ENCODE data around the gene IYD. TPM values are rescaled to one million over a fixed set of nuclear protein-coding genes. Genes with fewer than 3 reads are reported as not detected.
"Not testable (repeated sequence)": the region's sequence is repeated elsewhere in the genome, so short reads cannot be mapped to it uniquely, and the experiment has no call there.

Gene IYD
- total RNA-seq, 2 donors from 2014 or later = not detected

DNA sequence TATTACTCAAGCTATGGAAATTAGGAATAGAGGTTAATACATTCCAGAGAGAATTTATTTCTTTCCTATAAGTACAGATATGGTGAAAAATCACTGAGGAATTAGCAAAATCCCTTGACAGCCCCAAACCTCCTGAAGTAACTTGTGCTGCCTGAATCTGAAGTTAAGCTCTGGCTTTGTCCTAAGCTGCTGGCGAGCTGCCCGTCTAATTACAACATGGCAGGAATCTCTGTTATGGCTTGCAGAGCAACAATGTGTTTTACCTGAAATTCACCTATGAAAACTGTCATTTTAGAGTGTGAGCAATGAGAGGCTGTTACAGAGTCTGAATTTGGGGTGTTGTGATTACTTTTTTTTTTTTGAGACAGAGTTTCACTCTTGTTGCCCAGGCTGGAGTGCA lies 22.5 kb upstream of the IYD start:
- no peak for DNase-seq (ENCODE audit: low spot score)
- intact Hi-C loops (cut with DNase I) = no loop called here

DNA sequence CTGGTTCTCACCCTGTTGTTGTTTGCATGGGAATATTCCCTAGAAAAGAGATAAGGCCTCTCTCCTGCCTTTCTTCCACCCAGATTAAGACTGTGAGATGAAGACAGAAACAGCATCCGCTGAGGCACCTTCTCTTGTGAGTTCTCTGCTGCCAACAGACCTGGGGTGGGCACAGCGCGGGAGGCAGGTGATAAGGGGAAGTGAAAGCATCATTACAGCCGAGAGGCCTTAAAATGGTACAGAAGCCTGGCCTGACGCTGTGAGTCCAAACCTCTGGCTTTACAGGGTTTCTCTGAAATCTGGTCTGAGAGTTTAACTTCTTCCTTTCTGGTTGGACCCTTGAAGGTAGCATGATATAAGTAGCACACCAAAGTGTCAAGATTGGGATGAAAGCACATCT lies 21.0 kb upstream of the IYD start:
- DNase-seq (ENCODE audit: low spot score) = no peak
- intact Hi-C loops (cut with DNase I) = no loop called here

DNA sequence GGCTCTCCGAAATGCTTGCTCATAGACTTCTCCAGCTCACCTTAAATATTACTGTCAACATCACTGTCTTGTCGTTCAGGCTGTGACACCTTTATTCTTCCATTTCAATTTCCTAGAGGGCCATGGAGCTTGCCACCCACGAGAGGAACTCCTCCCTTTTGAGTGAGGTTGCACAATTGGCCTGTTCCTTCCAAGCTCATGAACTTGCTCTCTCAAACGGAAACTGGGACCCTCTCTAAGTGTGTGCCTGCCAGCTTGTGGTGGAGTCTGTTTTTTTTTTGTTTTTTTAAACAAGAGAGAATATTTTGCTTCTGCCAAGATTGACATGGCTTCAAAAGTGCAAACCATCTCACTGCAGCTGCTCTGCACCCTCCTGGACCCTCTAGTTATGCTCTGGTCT lies 19.3 kb upstream of the IYD start:
- no peak for DNase-seq (ENCODE audit: low spot score)
- intact Hi-C loops (cut with DNase I) = no loop called here

DNA sequence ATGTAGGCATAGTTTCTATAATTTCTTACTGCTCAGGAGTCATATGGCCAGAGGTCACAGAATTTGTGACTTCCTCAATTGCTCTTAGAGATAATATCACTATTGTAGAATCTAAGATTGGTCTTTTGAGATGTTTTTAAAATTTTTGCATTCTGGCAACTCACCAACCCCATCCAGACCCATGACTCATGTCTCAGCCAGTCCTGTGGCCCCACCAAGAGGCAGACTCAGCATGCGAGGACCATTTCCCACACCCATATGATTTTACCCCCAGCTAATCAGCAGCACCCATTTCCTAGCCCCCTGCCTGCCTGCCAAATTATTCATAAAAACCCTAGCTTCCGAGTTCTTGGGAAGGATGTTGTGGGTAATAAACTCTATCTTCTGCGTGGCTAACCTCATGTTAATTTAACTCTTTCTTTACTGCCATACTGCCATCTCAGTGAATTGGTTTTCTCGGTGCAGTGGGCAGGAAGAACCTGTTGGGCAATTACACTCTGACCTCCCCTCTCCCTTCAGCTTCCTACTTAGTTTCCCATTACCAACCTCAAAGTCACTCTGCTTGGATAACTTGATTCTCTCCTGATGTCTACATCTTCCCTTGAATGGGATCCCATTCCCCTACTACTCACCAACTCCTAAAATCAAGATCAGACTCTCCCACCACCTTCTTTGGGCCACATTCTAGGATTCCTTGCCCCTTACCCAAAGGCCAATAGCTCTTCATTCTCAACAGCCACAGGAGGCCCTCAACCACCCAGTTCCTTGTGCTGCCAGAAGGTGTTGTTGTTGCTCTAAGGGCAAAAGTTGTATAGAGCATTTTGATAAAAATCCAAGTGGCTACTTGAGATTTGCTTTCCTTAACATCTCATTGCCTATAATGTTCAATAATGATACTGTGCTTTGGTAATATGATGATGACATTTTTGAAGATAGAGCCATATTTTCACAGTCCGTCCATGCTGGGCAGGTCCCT lies 16.2 kb upstream of the IYD start:
- intact Hi-C loops (cut with DNase I) = no loop called here
- no peak for DNase-seq (ENCODE audit: low spot score)

GRCh38 chr6:150353445-150353844 lies 15.4 kb upstream of the IYD start:
- intact Hi-C loops (cut with DNase I) = no loop called here
- DNase-seq (ENCODE audit: low spot score) = no peak

- intact Hi-C loops (cut with DNase I) = loop anchor here in 1 of 2 donors (1.0 kb wide), 1 partner anchor 22 kb away; no protein-coding TSS in a partner anchor
- DNase-seq (ENCODE audit: low spot score) = no peak
These were observed 13.8 kb upstream of the IYD start for GRCh38 chr6:150354754-150355571.

- no peak for DNase-seq (ENCODE audit: low spot score)
- intact Hi-C loops (cut with DNase I) = loop anchor here in 1 of 2 donors (1.0 kb wide), 1 partner anchor 21 kb away; no protein-coding TSS in a partner anchor
These were observed 12.9 kb upstream of the IYD start for GRCh38 chr6:150355932-150356331.

DNA sequence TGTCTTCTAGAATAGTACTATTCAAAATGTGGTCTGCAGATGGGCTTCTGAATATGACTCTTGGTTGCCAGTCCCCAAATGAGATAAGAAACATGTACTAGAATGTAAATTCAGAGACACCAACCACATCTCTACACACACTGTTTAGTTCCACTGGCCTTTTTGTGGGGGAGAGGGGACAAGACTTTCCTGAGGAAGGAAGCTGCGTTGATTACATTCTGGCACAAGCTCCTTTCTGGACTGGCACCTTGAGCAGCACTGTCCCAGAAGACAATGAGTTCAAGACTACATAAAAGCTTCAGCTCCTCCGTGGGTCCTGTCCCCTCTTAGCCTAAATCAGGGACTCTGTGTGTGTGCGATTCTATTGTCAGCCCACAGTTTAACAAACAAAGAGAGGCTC lies 6.9 kb upstream of the IYD start:
- intact Hi-C loops (cut with DNase I) = no loop called here
- no peak for DNase-seq (ENCODE audit: low spot score)

GRCh38 chr6:150363733-150364132 lies 5.1 kb upstream of the IYD start:
- intact Hi-C loops (cut with DNase I) = no loop called here
- DNase-seq (ENCODE audit: low spot score) = no peak

DNA sequence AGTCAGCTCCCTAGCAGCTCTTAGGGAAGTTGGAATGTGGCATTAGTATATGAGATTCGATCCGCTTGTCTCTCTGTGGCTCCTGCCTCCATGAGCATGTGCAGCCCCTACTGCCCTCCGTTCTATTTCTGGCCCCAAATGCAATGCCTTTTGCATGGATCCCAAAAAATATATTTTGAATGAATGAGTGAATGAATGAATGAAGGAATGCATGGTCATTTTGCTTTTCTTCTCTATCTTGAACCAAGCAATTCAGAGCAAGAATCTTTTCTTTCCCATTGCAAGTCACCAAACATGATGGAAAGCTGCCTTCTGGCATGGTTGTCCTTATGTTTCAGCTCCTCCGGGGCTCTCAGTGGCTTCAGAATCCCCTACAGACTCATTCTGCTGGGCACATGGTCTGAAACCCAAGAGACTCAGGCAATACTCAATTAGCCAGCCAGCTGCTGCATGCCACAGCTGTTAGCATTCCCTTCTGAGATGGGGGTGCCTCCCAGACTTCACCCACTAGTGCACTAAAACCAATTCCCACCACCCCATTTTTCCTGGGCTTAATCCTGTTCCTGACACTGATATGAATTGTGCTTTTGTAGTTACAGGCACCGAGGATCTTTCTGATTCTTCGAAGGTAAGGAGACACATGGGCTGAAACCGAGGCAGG lies 2.6 kb upstream of the IYD start:
- intact Hi-C loops (cut with DNase I) = no loop called here
- DNase-seq (ENCODE audit: low spot score) = no peak

GRCh38 chr6:150369408-150369807 lies 596 bp downstream of the IYD start:
- DNase-seq (ENCODE audit: low spot score) = no peak

GRCh38 chr6:150370112-150370511 lies 1.3 kb downstream of the IYD start:
- DNase-seq (ENCODE audit: low spot score) = no peak

More at GRCh38 chr6:150369408-150369807, 596 bp downstream of the IYD start:
- intact Hi-C loops (cut with DNase I) = no loop called here

DNA sequence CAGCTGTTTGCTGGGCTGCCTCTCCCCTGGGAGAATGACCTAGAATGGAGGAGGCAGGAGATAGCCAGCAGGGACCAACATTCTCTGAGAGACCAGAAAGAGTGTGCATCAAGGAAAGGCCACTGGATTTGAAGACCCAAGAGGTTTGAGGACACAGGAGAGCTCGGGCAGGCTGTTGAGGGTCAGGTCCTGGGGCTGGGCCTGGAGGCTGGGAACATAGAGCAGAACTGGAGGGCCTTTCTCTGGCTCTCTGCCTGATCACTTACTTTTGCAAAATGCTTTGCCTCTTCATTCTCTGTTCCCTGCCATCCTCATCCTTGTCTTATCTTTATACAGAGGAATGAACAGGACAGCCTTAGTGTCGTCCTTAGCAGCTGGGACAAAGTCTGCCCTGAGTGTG lies 2.5 kb downstream of the IYD start:
- intact Hi-C loops (cut with DNase I) = no loop called here

More at GRCh38 chr6:150370112-150370511, 1.3 kb downstream of the IYD start:
- intact Hi-C loops (cut with DNase I) = no loop called here

GRCh38 chr6:150372051-150372450 lies 3.2 kb downstream of the IYD start:
- intact Hi-C loops (cut with DNase I) = no loop called here

More for the DNA sequence above, 2.5 kb downstream of the IYD start:
- no peak for DNase-seq (ENCODE audit: low spot score)

DNA sequence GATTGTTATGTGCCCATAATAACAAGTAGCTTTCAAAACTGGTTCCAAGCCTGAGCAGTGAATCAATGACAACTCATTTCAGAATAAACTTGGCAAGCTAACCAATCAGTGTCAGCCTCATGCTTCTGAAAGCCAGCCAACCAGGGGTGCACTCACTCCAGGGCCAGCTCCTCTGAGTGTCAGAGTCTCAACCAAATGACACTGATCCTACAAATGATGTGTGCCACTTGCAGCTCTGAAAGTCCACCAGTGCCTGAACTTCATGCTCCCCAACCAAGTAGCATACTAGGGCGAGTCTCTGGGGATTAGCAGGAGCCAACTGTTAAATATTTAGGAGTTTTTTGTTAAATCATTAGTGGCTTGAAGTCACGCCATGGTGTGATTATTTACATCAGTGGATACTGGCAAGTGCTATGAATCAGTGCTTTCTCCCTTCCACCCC lies 4.5 kb downstream of the IYD start:
- intact Hi-C loops (cut with DNase I) = no loop called here

More at GRCh38 chr6:150372051-150372450, 3.2 kb downstream of the IYD start:
- no peak for DNase-seq (ENCODE audit: low spot score)

DNA sequence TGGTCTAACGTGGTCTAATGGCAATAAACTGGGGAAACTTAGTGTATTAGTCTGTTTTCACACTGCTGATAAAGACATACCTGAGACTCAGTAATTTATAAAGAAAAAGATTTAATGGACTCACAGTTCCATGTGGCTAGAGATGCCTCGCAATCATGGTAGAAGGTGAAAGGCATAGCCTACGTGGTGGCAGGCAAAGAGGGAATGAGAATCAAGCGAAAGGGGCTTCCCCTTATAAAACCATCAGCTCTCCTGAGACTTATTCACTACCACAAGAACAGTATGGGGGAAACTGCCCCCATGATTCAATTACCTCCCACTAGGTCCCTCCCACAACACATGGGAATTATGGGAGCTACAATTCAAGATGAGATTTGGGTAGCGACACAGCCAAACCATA lies 5.5 kb downstream of the IYD start:
- DNase-seq (ENCODE audit: low spot score); intact Hi-C loops (cut with DNase I): not testable (repeated sequence)

More for the DNA sequence above, 4.5 kb downstream of the IYD start:
- no peak for DNase-seq (ENCODE audit: low spot score)

DNA sequence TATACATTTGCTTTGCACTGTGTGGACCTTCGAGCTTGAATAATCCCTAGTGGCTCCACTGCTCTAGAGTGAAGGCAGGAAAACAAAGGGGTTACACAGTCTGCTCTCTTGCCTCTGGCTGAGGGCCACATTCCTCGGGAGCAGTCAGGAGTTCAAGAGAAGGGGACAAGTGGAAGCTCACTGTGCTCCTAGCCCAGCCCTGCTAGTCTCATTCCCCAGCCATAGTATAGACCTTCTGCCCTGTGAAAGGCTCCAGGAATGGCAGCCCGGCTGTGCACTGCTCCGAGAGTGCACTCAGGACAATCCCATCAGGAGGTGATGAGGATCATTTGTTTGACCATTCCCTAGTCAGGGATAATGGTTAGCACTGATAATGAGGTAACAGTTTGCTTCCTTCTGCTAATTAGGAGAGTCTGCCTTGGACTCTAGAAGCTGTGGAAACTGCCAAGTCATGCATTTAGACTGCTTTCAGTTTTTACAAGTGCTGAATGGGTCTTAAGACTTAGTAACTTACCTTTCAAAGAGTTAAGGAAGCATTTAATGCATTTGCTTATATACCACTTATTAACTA lies 8.5 kb downstream of the IYD start:
- DNase-seq (ENCODE audit: low spot score) = no peak
- intact Hi-C loops (cut with DNase I) = loop anchor here in 1 of 2 donors (1.0 kb wide), 1 partner anchor 22 kb away; no protein-coding TSS in a partner anchor

- DNase-seq (ENCODE audit: low spot score) = no peak
- intact Hi-C loops (cut with DNase I) = no loop called here
These were observed 11.4 kb downstream of the IYD start for GRCh38 chr6:150380256-150380655.

GRCh38 chr6:150382171-150382570 lies 13.4 kb downstream of the IYD start:
- DNase-seq (ENCODE audit: low spot score) = no peak
- intact Hi-C loops (cut with DNase I) = no loop called here
